Activated effector memory CD4-positive, alpha-beta T cell treated with Interleukin-2 at 50 U/mL for 16 hours (primary cell): ENCODE measurements around the gene MYO9B.

Experiments
- DNase-seq: peaks from one replicate; pipeline ENCODE4 v3.0.0-alpha.2; 2020

MYO9B gene

DNA sequence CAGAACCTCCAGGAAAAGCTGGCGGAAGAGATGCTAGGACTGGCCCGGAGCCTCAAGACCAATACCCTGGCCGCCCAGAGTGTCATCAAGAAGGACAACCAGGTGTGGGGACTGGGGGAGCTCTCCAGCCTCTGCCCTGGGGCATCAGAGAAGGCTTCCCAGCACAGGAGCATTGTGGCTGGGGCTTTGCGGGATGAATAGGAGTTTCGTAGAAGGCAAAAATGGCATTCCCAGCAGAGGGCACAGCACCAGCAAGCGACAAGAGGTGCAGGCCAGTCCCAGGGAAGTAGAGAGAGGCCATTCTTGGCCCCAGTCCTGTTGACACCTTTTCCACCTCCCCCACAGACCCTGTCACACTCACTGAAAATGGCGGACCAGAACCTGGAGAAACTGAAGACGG, 143.7 kb downstream of the MYO9B start:
- DNase-seq = no peak

DNA sequence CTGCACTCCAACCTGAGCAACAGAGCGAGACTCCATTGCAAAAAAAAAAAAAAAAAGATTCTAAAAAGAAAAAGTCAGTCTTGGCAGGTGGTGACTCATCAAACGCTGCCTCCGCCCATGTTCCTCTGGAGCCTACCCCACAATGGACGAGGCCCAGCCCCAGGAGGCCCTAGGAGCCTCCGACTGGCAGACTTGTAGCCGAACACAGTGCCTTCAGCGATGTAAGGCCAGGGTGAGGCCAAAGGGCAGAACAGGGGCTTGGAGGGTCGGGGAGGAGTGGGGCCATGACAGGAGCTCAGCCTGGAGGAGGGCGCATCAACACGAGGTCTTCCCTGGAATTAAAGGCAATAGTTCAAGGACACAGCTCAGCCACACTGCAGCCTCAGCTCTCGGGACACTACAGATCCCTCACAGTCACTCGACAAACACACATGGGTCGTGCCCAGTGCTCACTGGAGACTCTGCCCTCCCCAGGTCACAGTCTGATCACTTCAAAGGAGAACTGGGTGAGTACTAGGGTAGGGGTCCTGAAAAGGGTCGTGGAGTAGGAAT, 144.7 kb downstream of the MYO9B start:
- DNase-seq = no peak

DNA sequence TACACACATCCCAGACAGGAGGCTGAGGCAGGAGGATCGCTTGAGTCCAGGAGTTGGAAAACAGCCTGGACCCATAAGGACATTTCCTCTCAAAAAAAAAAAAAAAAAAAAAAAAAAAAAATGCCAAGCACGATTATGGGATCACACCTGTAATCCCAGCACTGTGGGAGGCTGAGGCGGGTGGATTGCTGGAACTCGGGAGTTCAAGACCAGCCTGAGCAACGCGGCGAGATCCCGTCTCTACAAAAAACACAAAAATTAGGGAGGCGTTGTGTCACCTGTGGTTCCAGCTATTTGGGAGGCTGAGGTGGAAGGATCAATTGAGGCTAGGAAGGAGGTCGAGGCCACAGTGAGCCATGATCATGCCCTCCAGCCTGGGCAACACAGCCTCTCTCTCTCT, 149.5 kb downstream of the MYO9B start:
- no peak for DNase-seq

DNA sequence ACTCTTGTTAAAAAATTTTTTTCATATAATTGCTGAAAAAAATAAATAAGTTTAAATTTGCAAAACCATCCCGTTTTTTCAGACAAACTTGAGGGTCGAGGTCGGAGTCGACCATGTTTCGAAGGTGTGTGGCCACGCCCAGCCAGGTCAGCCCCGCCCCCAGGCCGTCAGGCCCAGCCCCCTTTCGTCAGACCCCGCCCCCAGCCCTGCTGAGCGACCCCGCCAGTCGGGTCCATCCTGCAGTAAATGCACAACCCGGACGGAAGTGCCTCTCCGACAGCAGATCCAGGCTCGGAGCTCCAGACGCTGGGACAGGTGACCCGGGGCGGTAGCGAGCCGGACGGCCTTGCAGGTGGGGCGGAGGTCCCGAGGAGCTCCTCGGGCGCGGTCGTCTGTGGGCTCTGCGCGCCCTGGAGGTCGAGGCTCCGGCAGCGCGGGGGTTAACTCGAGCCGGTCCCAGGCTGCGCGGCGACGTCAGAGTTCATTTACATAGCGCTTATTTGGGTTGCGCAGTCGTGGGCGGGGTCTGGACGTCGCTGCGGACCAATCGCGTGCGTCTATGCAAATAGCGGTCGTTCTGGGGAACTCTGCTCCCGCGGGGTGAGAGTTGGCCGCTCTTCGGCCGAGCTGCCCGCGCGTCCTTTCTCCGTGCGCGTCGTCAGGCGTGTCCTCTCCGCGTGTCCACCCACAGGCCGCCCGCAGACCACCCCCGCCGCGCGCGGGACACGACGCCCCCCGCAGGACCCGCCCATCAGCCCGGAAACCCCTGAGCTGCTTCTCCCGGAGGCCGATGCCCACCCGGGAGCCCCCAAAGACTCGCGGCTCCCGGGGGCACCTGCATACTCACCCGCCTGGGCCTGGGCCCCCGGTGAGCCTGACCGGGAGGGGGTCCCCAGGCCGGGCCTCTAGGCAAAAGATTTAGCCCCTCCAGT, 150.7 kb downstream of the MYO9B start, which contains the start of gene OCEL1:
Gene OCEL1, plus strand, starts transcription at position 225 of the 932 bp plus-strand sequence. Its CDS starts 22 bp downstream, at position 247.
- peak; percentile 93 for DNase-seq

DNA sequence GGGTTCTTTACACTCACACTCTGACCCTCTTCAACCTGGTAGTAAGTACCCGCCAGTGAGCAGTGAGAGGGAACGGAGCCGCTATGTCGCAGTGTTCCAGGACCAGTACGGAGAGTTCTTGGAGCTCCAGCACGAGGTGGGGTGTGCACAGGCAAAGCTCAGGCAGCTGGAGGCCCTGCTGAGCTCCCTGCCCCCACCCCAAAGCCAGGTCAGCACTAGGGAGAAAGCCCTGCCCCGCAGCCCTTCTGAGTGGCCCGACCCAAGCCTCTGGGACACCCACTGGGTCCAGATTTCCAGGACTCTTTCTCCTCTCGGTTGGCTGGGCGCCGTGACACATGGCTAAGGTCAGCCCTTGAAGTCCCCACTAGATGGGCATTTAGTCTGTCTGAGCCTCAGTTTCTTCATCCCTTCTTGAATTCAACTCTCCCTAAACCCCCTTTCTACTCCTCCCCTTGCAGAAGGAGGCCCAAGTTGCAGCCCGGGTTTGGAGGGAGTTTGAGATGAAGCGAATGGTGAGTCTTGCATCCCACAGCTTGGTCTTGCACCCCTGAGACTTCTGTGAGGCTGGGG, 152.3 kb downstream of the MYO9B start:
- no peak for DNase-seq

DNA sequence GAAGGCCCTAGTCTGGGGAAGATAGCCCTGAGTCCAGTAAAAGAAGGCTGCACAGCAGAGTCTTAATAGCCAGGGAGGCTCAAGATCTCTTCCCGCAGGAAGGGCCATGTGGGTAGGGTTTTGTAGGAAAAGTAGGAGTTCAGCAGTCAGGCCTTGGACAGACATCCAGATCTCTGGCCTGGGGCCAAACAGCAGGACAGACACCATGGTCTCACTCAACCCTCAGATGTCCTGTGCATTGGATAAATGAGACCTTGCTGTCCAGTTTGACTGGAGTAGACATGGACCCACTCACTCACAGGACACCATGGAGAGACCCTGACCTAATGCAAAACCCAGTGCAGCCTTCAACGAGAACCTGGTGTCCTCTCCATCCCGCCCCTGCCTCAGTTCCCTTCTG, 154.3 kb downstream of the MYO9B start:
- no peak for DNase-seq

DNA sequence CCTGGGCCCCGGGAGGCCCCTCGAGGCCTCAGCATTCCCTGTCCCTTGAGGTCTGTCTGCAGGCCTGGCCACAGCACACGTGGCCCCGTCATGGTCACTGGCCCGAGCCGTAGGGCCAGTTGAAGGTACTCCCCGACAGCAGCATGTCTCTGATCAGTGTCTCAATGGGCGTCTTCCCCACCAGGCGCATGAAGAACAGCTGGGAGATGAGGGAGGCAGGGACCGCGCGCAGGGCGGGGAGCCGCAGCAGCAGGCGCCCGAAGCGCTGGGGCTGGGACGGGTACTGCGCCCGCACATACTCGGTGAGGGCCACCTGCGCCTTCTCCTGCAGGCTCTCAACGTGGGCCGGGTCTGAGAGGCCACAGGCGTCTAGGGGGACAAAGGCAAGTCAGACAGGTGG, 156.7 kb downstream of the MYO9B start:
- no peak for DNase-seq

DNA sequence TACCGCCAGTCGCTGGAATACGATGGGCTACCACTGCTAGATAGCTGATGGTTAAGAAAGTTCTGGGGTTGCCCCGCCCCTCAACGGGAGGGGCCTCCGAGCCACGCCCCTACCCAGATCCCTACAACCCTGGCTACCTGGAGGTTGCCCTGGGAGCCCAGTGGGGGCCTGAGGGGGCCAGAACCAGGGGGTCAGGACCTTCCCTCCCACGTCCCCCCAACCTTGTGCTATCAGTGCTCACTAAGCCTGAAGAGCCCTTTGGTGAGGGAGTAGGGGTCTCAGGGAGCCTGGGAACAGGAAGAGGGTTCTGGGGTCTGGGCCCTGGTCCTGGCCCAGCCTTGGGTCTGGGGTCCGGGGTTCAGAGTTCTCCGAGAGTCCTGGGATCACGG, 159.3 kb downstream of the MYO9B start:
- peak; percentile 52 for DNase-seq

DNA sequence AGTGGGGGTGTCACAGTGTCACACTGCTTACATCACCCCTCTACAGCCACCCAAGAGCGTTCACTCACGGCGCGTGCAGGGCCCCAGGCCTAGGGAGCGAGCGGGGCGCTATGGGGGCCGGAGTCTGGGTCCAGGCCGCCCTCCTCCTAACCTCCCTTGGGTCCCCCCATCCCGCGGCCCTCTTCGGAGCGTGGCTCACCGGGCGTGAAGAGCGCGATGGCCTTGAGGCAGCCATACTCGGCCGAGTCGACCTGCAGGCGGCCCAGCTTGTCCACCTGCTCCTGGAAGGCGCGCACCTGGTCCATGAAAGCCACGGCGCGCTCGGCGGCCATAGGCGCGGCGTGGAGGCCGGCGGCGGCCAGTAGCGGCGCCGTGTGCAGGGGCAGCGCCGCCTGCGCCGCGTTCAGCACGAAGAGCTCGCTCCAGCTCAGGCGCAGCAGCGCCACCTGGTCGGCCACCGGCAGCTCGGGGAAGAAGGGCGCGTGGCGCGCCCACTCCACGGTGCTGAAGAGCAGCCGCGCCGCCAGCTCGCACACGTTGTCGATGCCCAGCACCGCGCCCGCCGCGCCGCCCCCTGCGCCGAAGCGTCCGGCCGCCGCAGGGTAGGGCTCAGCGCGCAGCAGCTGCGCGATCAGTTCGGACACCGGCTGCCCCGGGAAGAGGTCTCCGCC, 159.9 kb downstream of the MYO9B start:
- peak; percentile 71 for DNase-seq

DNA sequence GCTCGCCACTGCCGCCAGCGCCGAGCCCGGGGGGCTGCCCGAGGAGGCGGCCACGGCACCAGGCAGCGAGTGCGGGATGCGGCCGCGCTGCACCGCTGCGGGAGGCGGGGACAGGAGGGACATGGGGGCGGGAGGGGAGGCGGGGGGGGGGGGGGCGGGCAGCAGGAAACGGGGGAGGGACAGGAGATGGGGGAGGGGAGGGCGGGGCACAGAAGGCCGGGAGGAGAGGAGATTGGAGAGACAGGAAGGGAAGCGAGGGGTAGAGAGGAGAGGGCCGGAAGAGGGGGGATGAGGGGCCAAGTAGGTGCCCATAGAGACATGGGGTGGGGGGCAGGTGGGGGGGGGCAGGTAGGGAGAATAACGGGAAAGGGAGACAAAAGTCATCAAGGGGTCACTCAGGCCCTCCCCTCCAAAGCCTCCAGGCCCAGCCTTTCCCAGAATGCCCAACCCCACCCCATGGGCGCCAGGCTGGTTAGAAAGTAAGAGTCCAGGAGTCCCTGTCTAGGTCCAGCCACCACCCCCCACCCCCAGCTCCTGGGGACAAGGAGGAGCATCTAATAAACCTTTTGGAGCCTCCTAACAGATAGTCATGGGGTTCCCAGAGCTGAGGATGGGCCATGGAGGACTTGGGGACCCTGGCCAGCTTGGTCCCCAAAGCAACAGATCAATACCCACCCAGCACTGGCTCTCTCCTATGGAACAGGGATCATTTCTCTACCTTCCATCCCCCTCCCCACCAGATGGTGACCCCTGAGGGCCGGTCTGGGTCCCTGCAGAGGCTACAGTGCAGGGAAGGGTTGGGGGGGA, 160.6 kb downstream of the MYO9B start:
- DNase-seq = no peak

DNA sequence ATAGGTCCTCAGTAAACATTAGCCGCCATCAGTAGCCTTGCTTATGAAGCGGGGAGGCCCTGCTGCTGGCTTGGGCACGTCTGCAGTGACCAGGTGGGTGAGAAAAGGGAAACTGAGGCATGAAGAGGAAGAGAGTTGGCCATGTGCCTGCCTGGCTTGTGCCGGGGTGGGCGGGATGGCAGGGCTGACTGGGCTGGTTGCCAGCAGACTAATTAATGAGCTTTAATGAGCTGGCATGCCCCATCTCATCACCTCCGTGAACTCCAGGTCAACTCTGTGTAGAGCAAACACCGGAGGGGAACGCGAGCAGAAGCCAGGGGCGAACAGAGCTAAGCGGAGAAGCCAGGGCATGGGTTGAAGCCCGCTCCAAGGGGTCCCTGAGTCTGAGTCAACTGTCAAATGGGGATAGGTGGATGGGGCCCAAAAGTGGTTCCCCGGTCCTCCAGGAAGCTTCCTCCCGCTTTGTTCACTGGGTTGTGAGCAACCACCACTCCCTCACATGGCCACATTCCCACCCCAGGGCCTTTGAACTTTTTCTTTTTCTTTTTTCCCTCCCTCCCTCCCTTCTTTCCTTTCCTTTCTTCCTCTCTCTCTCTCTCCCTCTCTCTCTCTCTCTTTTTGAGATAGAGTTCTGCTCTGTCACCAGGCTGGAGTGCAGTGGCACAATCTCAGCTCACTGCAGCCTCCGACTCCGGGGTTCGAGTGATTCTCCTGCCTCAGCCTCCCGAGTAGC, 161.4 kb downstream of the MYO9B start:
- no peak for DNase-seq

DNA sequence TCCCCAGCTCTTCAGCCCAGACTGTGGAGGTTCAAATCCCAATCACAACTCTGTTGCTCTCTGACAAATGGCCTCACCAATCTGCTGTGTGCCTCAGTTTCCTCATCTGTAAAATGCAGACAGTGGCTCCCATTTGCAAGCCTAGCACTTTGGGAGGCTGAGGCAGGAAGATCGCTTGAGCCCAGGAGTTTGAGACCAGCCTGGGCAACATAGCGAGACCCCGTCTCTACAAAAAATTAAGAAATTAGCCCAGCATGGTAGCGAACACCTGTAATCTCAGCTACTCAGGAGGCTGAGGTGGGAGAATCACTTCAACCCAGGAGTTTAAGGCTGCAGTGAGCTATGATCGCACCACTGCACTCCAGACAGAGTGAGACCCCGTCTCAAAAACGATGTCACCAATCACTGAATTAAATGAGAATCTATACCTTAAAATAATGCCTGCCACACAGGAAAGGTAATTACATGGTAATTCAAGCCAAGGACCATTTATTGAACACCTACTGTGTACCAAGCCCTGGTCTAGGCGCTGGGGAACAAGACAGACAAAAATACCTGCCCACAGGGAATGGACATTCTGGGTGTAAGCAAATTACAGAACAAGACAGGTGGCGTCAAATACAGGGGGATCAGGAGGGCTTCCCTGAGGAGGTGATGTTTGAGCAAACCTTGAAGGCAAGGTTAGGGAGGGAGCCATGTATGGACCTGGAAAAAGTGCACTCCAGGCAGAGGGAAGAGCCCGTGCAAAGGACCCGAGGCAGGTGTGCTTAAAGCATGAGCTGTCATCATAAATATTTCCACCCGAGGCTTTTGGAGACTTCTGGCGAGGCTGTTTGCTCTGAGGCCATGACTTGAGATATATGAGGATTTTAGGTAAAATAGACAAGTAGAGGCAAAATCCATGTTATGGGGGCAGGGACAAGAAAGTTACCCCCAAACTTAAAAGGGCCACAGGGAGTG, 162.4 kb downstream of the MYO9B start:
- no peak for DNase-seq

DNA sequence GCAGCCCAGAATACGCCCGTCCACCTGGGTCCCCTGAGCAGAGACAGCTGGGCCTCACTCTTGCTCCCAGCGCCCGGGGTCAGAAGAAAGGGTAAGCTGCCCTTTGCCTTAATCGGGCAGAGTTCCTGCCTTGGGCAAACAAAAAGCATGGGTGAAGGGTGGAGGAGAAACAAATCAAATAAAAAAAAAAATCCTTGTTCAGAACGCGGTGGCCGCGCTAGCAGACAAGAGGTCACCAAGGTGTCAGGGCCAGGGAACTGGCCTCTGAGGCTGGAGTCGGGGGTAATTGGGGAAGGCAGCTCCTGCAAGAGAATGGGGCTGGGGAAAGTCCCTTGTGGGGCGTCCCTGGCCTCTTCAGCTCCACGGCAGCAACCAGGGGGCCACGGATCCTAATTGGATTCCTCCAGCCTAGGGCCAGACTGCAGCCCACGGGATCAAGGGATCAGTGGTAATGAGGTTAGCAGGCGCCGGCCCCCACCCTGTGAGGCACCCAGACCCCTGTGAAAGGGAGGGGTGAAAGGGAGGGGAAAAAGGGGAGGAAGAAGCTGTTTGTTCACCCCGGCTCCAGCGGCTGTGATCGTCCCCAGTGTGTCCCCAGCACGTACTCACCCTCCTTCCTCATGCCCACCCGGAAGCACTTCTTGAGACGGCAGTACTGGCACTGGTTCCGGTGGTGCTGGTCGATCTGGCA, 164.6 kb downstream of the MYO9B start:
- DNase-seq = no peak

DNA sequence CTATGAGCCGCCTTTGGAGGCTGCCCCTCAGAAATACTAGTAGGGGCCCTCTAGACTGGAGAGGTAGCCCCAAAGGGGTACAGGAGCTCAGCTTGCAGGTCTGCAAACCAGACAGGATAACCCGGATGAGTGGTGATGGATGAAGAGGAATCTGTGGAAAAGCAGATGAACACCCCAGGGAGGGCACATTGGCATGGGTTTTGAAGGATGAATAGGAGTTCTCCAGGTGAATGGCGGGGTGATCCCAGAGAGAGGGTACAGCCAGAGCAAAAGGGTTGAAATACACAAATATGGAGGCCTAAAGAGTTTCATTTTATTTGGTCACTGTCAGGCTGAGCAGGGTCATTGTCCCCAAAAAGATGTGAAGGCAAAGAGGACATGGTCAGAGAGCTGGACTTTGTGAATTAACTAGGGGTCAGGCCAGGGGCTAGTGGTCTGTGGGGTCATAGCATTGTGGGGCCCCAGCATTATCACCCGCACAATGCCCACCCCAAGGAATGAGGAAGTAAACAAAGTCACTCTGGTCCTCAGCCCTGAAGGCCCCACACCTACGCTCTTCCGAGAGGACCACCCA, 165.3 kb downstream of the MYO9B start:
- no peak for DNase-seq

DNA sequence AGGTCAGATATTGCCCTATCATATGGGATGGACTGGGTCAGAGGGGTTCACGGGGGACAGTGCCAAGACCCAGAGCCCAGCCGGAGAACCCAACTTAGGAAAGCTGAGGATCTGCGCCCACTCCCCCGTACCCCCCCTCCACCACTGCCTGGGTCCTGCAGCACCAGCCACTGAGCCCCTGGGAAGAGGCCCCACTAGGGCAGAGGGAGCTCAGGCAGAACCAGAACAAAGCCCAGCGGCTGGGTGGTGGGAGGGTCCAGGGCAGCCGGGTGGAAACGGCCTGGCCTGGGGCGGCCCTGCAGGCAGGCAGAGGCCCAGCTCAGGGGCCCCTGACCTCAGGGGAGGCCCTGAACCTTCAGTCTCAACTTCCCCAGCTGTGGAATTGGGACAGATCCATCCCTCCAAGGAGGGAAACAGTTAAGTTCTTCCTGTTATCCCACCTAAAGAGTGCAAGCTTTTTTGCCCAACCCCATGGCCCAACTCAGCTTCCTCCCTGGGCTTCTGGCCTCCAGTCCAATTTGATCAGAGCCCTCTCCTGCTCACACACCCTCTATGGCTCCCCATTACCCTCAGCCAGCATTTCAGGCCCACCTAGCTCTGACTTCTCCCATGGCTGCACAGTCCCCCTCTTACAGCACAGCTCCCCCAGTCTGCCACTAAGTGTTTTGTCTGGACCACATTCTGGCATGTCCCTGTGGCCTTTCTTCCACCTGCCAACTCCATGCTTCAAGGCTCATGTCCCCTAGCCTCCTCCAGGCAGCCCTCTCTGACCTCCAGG, 167.0 kb downstream of the MYO9B start:
- no peak for DNase-seq

DNA sequence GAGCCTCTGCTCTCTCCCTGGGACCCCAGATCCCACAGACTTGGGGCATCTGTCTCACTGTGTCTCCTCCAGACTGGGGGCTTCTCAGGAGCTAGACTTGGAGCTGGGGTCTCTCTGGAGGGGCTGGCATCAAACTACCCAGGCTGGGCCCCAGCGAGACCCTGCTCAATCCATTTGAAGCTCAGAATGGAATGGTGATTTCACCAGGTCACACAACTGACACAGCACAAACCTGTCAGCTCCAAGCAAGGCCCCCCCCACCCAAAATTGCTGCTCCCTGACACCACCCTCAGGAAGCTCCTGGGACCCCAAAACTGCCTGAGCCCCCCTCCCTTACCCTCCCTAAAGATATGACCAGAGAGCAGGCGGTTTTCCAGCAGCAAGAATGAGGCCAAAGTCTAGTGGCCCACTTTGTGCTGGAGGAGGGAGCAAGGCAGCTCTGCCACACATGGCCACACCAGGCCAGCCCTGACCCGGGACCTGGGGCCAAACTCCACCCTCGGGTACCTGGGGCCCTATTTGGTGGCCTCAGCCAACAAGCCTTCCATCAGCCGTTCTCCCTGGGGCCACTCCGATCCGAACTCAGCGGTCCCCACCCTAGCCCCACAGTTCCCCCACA, 167.7 kb downstream of the MYO9B start:
- DNase-seq = no peak

DNA sequence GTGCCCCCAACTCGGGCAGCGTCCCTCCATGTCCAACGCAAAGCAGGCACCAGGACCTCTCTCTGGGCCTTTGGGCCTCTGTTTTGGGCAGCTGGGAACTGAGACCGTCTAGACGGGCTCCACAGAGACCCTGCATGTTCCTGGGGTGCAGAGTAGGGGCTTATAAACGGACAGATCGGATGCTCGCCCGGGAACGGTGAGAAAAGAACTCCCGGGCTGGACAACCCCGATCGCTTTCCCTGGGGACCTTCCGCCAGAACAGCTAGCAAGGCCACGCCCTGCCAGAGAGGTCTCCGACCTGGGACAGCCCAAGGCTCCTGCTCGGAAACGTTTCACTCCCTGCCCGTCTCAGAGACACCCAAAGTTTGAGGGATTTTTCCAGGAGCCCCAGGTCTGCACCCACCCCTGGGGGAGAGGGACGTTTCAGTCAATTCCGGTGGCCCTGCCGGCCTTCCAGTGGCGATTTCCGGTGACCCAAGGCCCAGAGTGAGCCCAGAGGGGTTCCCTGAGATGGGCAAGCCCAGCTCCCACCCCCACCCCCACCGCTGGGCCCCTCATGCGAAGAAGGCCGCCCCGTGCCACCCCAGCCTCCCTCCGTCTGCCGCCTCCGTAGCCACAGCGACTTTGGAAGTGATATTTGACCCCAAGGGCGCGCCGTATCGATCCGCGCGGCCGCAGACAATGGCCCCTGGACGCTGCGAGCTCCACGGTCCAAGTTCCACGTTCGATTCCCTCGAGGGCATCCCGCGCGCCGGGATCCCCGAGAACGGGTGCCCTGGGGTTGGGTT, 168.4 kb downstream of the MYO9B start:
- DNase-seq = no peak
